GM18499 (cell line): Measurements from ENCODE around the gene CEACAM4.

ENCODE experiments used
- ATAC-seq: cut with Tn5 transposase; IDR thresholded peaks from one replicate; pipeline ENCODE4 v1.9.1; 2021; ENCODE audit warnings: moderate number of reproducible peaks; ENCODE audit not compliant: insufficient read depth, unreplicated experiment

The CEACAM4 gene

DNA sequence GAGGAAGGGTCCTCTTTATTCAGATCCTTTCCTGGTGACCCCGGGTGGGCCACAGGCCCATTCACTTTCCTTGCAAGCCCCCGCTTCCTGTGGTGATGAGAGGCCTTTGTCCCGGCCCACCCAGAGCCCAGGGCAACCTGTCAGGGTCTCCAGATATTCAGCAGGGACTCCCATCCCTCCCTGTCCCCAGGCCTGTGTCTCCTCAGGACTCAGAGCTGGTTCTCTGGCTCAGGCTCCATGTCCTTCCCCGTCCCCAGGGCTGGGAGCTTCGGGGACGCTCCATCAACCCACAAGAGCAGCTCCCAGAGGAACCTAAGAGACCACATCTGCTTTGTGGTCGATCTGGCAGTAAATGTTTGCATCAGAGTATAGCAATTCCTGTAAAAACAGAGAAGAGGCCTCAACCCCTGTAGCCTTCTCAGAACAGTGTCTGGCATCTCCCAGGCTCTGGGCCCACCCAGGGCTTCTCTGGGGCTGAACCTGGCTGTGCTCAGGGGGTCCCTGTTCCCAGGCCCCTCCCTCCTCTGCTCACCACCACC, 7.8 kb downstream of the CEACAM4 start:
- no peak for ATAC-seq

DNA sequence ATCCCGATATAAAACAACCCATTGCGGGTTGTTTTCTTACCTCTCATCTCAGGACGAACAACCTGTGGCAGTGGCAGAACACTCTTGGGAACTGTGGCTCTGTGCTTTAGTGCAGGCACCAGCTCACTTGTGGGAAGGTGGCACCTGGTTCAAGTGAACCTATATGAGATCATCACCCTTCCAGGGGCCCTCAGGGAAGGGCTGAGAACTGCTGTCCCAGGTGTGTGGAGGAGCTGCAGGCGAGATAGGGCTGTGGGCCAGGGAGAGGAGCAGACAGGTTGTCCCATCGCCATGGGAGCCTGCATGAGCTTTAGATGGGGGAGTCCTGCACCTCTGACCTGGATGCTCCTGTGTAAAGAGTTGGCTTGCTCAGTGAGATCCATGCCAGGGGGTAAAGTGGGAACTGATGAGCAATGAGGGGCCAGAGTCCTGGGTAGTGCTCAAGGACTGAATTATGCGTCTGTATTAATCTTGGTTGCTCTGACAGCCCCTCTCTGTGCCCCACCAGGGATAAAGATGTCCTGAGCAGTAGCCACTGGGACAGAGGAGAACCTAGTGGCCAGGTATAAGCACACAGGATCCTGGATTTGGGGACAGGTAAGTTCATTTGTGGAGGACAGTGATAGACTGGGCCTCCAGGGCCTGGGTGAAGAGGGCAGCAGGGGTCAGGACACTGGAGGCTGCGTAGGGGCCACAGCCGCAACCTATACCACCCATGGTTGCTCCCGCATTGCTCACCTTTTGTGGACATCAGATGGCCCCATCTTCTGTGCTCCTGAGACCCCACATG, 8.7 kb downstream of the CEACAM4 start:
- no peak for ATAC-seq

DNA sequence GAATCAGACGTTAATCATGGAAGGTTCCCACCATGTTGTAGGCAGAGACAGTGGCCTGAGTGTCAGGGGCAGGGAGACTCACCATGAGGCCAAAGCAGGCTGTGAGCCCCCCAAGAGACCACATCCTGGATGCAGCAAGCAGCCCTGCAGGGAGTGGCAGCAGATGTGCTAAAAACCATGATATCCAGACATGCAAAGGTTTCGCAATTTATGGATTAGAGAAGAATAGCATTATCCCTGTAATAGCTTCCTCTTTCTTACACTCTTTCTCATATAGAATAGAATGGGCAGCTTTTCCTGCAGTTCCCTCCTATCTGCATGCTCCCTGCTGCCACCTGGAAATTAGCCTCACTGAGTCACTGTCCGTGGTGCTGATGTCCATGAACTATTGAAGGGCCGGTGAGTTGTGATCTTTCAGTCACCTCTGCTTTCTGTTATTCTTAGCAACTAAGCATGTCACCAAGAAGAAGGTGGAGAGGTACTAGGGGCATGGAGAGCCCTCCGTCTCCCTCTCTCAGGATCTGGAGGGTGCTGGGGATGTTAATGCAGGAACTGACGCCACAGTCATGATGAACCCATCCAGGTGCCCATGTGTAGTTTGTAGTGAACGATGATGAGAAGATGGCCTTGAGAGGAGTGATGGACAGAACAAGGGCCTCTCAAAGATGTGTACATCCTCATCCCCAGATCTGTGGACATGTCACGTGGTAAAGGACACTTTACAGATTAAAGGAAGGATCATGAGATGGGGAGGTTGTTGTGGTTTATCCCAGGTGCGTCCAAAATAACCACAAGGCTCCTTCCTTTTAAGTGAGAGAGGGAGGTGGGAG, 9.9 kb downstream of the CEACAM4 start:
- ATAC-seq = no peak

DNA sequence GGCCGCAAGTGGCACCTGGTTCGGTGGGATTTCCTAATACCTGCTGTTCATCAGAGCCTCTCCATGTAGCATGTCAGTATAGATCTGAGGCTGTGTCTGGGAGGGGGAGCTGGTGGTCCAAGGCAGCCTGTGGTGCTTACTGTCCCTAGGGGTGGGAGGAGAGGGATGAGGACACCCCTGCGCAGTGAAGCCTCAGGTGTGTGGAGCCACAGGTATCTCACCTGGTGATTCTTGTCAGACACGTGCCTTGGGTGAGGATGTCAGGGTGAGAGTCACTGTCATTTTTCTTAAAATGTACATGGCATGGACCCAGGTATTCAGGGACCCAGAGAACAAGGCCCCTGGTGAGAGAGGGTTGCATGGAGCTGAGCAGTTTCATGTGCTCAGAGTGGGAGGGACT, 11.7 kb downstream of the CEACAM4 start:
- ATAC-seq = no peak

DNA sequence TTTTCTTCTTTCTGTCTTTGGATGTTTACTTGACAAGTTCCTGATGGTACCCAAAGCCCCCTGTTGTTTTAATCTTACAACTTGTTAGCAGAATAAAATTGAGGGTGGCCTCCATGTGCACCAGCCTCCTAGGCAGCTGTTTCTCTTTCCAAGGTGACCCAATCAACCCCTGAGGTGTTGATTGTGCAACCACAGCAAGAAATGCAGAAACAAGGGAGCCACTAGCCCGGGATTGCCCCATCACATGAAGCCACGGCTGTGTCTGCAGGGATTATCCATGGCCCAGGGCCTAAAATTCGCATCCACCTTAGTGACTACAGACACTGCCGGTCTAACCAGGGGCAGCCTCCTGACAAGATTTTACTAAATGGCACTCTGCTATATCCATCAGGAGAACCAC, 14.4 kb downstream of the CEACAM4 start:
- no peak for ATAC-seq

DNA sequence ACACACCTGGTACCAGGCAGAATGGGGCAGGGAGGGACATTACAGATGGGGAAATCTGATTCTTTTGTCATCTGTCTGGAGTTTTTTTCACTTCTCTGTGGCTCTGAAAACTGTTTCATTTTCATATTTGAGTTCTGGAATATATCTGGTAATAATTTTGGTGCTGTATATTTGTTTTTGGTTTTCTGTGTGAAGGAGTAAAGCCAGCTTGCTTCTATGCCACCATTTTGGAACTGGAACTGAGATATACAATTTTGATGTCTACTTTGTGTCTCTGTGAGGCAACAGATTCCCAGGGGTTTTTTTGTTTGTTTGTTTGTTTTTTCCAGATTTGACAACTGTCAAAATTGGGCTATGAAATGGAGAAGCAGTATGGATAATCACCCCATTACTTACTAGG, 16.1 kb downstream of the CEACAM4 start:
- ATAC-seq = no peak

DNA sequence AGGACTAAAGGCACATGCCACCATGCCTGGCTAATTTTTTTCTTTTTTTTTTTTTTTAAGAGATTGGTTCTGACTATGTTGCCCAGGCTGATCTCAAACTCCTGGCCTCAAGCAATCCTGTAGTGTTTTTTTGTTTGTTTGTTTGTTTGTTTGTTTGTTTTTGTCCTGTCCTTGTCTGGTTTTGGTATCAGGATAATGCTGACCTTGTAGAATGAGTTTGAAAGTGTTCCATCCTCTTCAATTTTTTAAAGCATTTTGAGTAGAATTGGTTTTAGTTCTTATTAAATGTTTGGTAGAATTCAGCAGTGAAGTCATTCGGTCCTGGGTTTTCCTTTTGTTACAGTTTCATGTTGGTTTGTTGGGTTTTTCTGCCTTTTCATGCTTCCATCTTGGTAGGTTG, 19.2 kb downstream of the CEACAM4 start:
- ATAC-seq = no peak

DNA sequence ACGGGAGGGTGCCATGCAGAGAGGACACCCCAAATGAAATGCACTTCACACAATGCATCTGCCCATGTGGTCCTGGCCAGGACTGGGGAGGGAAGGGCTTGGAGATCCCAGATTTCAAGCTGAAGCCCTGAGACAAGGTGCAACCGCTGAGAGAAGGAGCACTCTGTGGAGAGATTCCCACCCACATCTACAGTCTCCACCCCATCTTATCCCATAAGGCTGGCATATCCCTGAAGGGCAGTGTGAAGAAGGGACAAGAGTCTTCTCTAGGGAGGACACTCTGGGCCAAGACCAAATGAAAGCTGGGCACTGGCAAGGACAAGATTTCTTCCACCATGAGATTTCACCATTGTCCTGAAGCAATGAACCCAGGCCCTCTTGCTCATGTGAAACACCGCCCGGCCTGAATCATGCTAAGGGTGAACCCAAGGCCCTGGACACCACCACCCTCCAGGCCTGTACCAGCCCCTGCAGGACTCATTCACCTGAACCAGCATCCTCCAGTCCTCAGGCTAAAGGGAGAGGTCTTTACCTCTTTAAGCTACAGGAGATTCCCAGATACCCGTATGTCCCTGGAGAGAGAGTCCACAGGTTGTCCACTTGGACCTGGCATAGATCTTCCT, 20.5 kb downstream of the CEACAM4 start:
- ATAC-seq = no peak

DNA sequence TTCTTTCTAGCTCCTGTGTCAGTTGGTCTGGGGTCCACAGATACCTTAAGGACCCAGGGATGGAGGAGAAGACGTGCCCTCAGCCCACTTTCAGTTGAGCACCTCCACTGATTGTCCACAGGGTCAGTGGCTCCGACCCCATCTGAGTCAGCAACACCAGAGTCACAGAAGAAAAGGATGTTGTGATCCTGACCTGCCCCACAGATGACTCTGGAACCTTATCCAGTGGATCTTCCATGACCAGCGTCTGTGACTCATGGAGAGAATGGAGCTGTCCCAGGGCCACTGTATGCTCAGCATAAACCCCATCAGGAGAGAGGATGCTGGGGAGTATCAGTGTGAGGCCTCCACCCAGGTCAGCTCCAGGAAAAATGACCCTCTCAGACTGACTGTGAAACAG, 22.0 kb downstream of the CEACAM4 start:
- no peak for ATAC-seq

DNA sequence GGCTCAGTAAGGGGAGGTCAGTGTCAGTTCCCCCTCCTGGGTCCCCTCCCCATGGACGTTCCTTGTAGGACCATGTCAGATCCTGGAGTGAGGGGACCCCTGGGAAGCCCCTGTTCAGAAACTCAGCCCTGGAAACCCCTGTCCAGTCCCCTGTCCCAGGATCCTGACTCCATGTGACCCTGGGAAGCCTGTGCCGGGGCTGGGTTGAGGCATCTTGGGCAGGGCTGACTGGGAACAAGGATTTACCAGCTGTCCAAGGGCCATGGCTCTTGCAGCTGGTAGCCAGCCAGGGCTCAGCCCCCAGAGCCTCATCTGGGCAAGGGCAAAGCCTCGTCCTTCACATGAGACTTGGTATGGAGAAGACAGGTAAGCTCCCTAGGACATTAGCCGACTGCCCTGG, 25.1 kb downstream of the CEACAM4 start:
- ATAC-seq = no peak

DNA sequence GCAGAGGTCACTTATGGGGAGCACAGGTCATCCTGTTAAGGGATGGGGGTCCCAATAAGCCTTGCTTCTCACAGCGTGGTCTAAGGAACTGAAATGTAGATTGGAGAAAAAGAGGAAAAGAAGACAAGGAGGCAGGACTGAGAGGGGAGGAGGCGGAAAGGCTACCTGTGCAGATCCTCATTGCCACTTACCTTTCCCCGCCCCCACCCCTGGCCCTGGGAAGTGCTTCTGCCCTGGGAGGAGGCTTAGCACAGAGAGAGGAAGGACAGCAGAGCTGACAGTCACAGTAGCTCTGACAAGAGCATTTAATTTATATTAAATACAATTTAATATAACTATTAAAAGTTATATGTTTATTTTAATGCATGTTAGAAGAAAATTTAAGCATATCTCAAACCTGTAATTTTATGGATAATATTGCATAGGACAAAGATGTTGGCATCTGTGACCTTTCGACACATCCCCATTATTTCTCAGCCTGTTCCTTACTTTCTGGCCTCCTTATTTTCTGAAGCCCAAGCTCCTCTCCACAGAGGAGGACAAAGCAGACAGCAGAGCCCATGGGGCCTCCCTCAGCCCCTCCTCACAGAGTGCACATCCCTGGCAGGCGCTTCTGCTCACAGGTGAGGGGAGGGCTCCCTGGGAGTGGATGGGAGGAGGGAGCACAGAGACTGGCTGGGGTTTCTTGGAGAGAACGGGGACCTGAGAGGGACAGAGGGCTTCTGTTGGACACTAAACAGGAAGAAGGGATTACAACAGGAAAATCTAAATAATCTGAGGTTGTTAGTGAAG, 27.5 kb downstream of the CEACAM4 start:
- ATAC-seq = no peak

DNA sequence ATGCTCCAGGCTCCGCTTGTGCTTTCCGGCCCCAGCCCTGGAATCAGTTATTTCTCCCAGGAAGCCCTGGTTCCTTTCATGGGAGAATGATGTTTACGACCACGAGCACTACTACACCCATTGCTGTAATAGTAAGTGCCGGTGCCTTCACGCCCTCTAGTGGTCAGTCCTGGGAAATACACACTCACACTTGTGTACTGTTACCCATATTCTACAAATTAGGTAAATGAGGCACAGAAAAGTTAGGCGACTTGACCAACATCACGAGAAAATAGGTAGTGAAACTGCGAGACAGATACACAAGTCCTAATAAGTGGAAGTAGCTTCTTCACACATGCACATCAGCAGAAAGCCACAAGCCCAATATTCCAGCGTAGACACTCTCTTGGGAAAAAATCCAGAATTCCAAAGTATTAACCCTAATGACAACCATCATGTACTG, 29.3 kb downstream of the CEACAM4 start:
- no peak for ATAC-seq

DNA sequence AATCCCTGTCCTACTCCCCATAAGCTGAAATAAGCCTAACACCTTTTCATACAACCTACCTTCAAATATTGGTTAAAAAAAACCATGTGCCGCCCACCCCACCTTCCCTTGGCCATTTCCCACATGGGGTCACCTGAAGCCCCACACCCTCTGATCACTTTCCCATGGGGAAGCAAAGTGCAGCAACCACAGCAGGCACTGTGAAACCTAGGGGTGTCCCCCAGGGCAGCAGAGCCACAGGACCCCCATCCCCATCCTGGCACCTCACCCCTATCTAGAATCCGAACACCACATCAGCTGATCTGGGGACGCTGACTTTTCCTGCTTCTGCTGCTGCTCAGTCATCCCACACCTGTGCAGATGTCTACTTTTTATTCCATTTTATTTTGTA, 31.0 kb downstream of the CEACAM4 start:
- ATAC-seq = no peak

DNA sequence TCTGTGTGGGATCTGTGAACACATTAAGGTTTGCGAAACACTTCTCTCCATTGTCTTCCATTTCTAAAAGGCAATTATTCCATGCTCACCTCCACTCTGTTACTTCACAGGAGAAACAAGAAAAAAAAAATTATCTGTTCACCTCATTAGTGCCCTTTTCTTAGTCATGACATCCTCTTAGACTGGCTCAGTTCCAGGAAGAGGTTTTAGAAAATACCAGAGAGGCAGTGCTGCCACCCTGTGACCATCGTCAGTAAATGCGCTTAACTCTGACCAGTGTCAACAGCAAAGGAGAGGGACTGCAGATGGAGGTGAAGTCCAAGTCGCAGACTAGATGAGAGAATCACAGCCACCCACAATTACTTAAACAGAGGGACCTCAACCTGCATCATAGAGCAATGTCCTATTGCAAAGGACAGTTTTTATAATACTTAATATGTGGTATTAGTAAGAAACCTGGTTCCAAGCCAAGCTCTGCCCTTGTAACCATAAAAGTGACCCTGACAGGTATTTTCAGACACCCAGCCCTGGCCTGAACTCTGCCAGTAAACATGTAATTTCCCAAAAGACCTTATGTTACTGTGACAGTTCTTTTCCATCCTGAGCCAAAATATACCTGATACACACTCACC, 31.5 kb downstream of the CEACAM4 start:
- no peak for ATAC-seq

DNA sequence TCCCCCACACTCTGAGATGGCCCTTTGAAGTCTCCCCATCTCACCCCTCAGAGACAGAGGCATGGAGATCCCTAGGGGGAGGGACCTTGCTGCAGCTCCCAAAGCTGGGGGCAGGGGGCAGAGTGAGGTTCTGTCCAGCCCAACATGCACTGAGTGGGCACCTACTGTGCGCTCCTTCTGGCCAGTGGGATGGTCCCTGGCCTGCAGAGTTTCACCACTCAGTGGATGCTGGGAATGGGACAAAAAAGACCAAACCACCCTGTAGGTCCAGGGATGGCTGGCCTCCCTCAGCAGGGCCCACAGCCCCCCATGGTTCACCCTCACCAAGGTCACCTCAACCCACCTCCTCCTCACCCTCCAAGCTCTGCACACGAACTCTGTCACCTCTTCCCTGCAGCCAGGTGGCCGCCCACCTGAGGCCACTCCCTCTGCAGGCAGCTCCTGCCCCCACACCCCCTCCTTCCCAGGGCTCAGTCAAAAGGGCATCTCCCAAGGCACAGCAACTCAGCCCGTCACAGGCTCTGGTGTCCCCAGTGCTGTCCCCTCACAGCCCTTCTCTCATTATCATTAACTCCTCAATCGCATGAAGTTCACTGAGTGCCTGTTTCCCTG, 34.8 kb downstream of the CEACAM4 start:
- no peak for ATAC-seq

DNA sequence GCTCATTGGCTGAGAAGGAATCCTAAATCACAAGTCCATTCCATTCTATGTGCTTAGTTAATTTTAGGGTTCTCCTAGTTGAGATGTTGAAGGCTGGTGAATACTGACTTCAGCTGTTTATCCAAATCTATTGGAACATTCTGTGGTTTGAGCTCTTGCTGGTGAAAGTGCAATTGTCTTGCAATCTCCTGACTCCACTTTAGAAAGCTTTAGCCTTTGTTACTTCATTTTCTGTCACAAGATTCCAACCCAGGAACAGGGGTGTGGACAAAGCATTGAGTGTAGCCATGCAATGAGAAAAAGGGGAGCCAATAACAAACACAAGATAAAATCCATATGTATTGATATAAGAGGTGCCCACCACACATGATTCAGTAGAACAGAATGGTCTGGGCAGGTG, 35.9 kb downstream of the CEACAM4 start:
- ATAC-seq = no peak

DNA sequence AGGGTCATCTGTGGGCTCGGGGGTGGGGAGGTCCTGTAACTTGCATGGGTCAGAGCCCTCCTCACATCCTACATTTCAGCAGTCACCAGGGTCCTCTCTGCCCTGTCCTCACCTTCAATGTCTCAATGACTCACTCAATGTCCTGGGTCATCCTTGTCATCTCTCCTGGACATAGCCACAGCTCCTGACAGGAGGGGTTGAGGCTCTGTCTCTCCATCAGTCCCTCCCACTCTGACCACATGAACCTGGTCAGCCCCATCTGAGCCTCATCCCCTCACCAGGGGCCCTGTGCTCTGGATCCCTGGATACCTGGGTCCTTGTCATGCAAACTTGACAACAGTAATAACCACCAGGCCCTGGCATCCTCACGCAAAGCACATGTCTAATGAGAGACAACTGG, 37.5 kb downstream of the CEACAM4 start:
- no peak for ATAC-seq

DNA sequence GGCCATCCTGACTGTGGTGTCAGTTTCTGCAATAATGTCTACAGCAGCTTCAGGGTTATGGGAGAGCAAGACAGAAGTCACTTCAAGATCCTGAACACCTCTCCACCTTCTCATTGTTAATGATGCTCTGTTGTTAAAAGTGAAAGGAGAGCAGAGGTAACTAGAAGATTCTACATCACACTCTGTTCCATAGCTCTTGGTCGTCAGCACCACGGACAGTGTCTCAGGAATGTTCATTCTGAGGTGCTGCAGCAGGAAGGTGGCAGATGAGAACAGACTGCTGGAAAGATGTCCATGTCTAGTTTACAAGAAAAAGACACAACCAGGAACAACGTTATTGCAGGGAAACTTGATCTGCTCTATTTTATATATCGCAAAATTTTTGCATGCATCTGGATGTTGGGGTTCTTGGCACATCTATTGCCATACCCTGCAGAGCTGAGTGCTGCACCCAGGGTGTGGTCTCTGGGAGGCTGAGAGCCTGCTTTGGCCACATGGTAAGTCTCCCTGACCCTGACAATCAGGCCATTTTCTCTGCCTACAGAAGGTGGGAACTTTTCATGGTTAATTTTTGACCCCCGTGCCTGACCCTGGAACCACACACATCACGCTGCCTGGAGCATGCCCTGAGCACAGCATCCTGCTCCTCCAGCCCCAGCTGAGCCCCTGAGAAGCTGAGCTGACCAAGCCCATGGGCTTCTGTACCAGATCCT, 38.2 kb downstream of the CEACAM4 start:
- no peak for ATAC-seq

DNA sequence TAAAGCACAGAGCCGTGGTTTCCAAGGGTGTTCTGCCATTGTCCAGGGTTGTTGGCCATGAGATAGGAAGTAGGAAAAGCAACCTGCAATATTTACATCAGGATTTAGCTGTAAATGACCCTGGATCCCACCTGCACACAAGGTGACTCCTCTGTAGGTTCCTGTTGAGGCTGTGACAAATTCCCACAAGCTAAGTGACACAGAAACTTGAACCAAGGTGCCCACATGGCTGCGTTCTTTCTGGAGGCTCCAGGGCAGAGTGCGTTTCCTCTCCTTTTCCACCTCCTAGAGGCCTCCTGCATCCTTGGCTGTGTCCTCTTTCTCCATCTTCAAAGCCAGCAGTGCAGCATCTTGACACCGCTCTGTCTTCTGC, 39.0 kb downstream of the CEACAM4 start:
- no peak for ATAC-seq
